Tibial artery (tissue), 4 donors: ENCODE results near the gene RFX1.

ENCODE experiments used
- DNase-seq, 2 donors: peaks; one replicate each; pipeline ENCODE4 v3.0.0-alpha.2; 2019
- H3K27ac ChIP-seq, 2 donors: fragments of 200-600 bp; sonication (generic) in 1 of 2; 1 replicate in 1 of 2; 2 replicates in 1 of 2; pipeline ENCODE4 v1.5.1; 2018 to 2019; ENCODE audit warnings: mild to moderate bottlenecking in 1 of 2
- H3K27me3 ChIP-seq, 2 donors: fragments of 200-600 bp; sonication (generic) in 1 of 2; one replicate each; pipeline versions ENCODE4 v1.5.1 to v1.6.0; 2016 to 2019
- H3K36me3 ChIP-seq, 3 donors: fragments of 200-600 bp; sonication (generic) in 2 of 3; one replicate each; pipeline ENCODE4 v1.5.1; 2016 to 2019; ENCODE audit warnings: mild to moderate bottlenecking in 2 of 3
- H3K4me1 ChIP-seq, 4 donors: fragments of 200-600 bp; sonication (generic) in 2 of 4; 1 replicate in 3 of 4; 2 replicates in 1 of 4; pipeline ENCODE4 v1.5.1; 2016 to 2019
- H3K4me3 ChIP-seq, 2 donors: fragments of 200-600 bp; sonication (generic) in 1 of 2; 1 replicate in 1 of 2; 2 replicates in 1 of 2; pipeline ENCODE4 v1.5.1; 2018 to 2019; ENCODE audit warnings: mild to moderate bottlenecking in 2 of 2
- H3K9me3 ChIP-seq, 3 donors: fragments of 200-600 bp; sonication (generic) in 1 of 3; one replicate each; pipeline ENCODE4 v1.5.1; 2016 to 2019
- intact Hi-C: fragments of 100-400 bp; cut with DNase I; formaldehyde crosslinking; loops from one replicate; pipeline ENCODE4 v1.15.0; 2023; ENCODE audit warnings: low total_unique reads
- TF ChIP-seq, protein P1 (sequence below), 2 experiments: fragments of 200-600 bp in 1 of 2; fragments of 450-650 bp in 1 of 2; IDR thresholded peaks; one replicate each; pipeline ENCODE4 v1.5.1; 2017 to 2019; ENCODE audit warnings: antibody characterized with exemption in 2 of 2, mild to moderate bottlenecking in 1 of 2, moderate library complexity in 1 of 2

RFX1 gene

DNA sequence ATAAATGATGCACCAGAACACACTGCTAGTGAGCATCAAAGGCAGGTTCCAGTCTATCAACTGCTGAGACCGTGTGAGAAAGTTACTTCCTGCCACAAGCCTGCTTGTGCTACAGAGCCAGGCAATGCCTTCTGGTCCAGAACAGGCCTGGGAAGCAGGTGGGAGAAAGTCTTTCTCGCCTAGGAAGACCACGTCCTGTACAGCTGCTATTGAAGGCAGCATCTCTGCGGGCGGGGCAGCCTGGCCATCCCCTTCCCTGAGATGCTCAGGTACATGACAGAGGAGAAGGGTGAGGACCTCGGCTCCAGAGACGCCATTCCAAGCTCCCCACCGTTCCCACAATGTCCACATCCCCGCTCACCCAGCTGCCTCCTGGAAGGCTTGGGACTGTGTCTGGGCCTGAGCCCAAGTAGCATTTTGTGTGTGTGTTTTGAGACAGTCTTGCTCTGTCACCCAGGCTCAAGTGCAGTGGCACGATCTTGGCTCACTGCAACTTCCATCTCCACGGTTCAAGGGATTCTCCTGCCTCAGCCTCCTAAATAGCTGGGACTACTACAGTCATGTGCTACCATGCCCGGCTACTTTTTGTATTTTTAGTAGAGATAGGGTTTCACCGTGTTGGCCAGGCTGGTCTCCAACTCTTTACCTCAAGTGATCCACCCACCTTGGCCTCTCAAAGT lies 3.4 kb downstream of the RFX1 start:
- H3K4me1 ChIP-seq = peaks cover 0 to 38% (median 28%) of the 10 kb centered on the region in 4 donors
- TF ChIP-seq, protein P1, sequence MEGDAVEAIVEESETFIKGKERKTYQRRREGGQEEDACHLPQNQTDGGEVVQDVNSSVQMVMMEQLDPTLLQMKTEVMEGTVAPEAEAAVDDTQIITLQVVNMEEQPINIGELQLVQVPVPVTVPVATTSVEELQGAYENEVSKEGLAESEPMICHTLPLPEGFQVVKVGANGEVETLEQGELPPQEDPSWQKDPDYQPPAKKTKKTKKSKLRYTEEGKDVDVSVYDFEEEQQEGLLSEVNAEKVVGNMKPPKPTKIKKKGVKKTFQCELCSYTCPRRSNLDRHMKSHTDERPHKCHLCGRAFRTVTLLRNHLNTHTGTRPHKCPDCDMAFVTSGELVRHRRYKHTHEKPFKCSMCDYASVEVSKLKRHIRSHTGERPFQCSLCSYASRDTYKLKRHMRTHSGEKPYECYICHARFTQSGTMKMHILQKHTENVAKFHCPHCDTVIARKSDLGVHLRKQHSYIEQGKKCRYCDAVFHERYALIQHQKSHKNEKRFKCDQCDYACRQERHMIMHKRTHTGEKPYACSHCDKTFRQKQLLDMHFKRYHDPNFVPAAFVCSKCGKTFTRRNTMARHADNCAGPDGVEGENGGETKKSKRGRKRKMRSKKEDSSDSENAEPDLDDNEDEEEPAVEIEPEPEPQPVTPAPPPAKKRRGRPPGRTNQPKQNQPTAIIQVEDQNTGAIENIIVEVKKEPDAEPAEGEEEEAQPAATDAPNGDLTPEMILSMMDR (IDR thresholded peaks at IDR 0.05) = no peak
- H3K4me3 ChIP-seq = no peak overlapping the region
- H3K9me3 ChIP-seq = peaks cover 0 to 7% (median 0%) of the 10 kb centered on the region in 3 donors
- intact Hi-C loops = no loop called here
- peaks cover 0 to 3% (median 0%) of the 10 kb centered on the region in 3 donors for H3K36me3 ChIP-seq
- H3K27ac ChIP-seq = peak overlapping the region; percentile 100
- H3K27me3 ChIP-seq = no peaks in the 10 kb centered on the region
- no peak for DNase-seq

DNA sequence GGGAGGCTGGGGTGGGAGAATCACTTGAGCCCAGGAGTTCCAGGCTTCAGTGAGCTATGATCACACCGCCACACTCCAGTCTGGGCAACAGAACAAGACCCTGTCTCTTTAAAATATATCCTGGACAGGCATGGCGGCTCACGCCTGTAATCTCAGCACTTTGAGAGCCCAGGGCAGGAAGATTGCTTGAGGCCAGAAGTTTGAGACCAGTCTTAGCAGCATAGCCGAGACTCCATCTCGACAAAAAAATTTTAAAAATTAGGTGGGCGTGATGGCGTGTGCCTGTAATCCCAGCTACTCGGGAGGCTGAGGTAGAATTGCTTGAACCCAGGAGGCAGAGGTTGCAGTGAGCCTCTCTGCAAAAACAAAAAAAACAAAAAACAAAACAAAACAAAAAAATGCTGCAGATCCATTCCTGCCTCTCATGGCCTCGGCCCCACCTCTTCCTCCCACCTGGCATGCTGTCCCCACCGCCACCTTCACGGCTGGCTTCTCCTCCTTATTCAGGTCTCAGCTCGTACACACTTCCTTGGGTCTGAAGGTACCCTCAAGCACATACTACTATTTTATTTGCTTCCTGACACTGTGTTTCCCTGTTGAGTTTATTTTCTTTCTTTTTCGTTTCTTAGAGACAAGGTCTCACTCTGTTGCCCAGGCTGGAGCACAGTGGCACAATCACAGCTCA lies 5.3 kb downstream of the RFX1 start:
- peaks cover 0 to 9% (median 0%) of the 10 kb centered on the region in 3 donors for H3K36me3 ChIP-seq
- H3K27me3 ChIP-seq = no peaks in the 10 kb centered on the region
- peaks cover 0 to 38% (median 28%) of the 10 kb centered on the region in 4 donors for H3K4me1 ChIP-seq
- H3K9me3 ChIP-seq = peaks cover 0 to 7% (median 0%) of the 10 kb centered on the region in 3 donors
- no peak overlapping the region for H3K27ac ChIP-seq
- no peak for DNase-seq
- no peak overlapping the region for H3K4me3 ChIP-seq
- intact Hi-C loops = no loop called here
- TF ChIP-seq, protein P1 (IDR thresholded peaks at IDR 0.05) = no peak

DNA sequence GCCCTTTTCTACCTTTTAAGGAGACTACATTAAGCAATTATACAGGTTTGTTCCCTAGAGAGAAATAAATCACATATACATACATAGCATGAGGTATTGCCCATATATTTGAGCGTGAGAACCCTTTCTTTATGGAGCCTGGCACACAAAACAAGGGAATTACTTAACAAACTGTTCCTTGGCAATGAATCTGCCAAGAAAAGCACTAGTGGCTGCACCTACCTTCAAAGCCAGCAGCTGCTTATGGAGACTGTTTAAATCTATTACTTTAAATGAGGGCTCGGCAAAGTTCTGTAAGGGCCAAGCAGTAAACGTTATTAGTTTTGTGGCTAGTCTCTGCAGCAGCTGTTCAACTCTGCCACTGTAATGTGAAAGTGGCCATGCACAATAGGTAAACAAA lies 7.0 kb downstream of the RFX1 start:
- DNase-seq = no peak
- peaks cover 0 to 9% (median 0%) of the 10 kb centered on the region in 3 donors for H3K36me3 ChIP-seq
- peaks cover 0 to 7% (median 0%) of the 10 kb centered on the region in 3 donors for H3K9me3 ChIP-seq
- TF ChIP-seq, protein P1 (IDR thresholded peaks at IDR 0.05) = no peak
- intact Hi-C loops = no loop called here
- no peak overlapping the region for H3K4me3 ChIP-seq
- no peak overlapping the region for H3K27ac ChIP-seq
- peaks cover 0 to 23% (median 19%) of the 10 kb centered on the region in 4 donors for H3K4me1 ChIP-seq
- H3K27me3 ChIP-seq = no peaks in the 10 kb centered on the region

DNA sequence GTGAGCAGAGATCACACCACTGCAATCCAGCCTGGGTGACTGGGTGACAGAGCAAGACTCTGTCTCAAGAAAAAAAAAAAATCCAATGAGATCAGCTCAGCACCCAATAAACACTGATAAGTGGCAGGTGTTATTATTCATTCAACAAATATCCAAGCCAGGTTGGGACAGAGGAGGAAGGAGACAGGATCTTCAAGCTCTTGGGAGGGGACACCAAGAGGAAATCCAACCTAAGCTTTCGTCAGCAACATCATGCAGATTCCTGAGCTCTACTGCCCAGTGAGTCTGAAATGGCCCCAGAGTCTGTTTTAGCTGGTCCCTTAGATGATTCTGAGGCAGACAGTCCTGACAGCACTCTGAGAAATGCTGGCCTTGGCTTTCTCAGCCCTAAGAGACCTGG lies 7.7 kb downstream of the RFX1 start:
- H3K27me3 ChIP-seq = no peaks in the 10 kb centered on the region
- TF ChIP-seq, protein P1 (IDR thresholded peaks at IDR 0.05) = no peak
- peaks cover 0 to 7% (median 0%) of the 10 kb centered on the region in 3 donors for H3K9me3 ChIP-seq
- no peak for DNase-seq
- H3K27ac ChIP-seq = no peak overlapping the region
- peaks cover 0 to 9% (median 3%) of the 10 kb centered on the region in 3 donors for H3K36me3 ChIP-seq
- H3K4me3 ChIP-seq = no peak overlapping the region
- intact Hi-C loops = no loop called here
- peaks cover 0 to 16% (median 13%) of the 10 kb centered on the region in 4 donors for H3K4me1 ChIP-seq

DNA sequence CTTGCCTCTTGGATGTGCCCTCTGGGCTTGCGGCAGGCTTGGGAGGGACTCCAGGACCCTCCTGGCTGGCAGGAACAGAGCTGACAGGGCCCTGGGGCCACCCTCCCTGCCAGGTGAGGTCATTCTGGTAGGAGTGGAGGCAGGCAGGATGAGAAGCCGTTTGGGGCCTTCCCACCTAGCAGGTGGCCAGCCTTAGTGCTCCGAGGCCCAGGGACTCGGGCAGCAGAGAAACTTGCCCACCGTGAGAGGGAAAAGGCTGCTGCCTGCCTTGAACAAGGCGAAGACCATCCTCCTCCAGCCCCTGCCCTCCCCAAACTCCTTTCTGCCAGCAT lies 8.5 kb downstream of the RFX1 start:
- Histone ChIP-seq H3K36me3 (peaks cover 0 to 18% (median 11%) of the 10 kb centered on the region in 3 donors), H3K4me1 (peaks cover 0 to 8% (median 5%) of the 10 kb centered on the region in 4 donors), H3K4me3 (no peak overlapping the region), H3K9me3 (peaks cover 0 to 7% (median 0%) of the 10 kb centered on the region in 3 donors), H3K27ac (no peak overlapping the region), H3K27me3 (no peaks in the 10 kb centered on the region)
- intact Hi-C loops = no loop called here
- DNase-seq = no peak
- TF ChIP-seq, protein P1 (IDR thresholded peaks at IDR 0.05) = no peak
